ENCODE measurements around the gene SET. TPM values are rescaled to one million over a fixed set of nuclear protein-coding genes. Genes with fewer than 3 reads are reported as not detected.
A peak's percentile ranks its signal among the peaks of the same experiment; 100 is the strongest.

Gene SET
- total RNA-seq, 2 donors from 2014 or later, result 762 to 795 TPM

DNA sequence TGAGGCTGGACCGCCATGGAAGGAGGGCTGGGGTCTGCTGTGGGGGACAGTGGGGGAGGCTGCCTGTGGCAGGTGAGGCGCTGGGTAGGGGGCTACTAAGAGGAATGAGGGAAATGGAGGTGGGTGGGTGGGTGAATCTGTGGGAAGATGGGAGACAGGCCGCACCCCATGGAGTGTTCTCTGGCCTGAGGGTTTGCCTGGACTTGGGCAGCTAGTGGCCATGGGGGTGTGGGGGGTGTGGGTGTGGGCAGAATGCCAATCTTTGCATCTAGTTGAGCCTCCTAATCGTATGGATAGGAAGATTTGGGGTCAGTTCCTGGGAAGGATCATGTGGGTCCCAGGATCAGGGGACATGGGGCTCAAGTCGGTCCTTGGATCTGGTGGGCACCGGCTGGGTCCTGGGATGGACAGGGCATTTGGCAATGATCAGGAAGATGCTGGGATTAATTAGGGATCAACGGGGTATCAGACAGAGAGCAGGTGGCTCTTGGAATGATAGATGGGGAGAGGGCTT is 34.4 kb downstream of the SET start:
- H3K4me3 ChIP-seq (ENCODE audit: low read length), result peak overlapping the region; percentile 89
- Mint-ChIP-seq H3K4me3 (peak overlapping the region; percentile 87), H3K4me1 (peaks cover 10% of the 10 kb centered on the region), H3K27me3 (ENCODE audit: insufficient read depth) (no peaks in the 10 kb centered on the region), H3K36me3 (ENCODE audit: low read depth) (peaks cover 14% of the 10 kb centered on the region), H3K9me3 (no peaks in the 10 kb centered on the region), H3K27ac (peak overlapping the region; percentile 88)
- no peak overlapping the region for H3K27ac ChIP-seq (ENCODE audit: low read depth, low read length)
- H3K9ac ChIP-seq (ENCODE audit: extremely low read depth, low read length, poor library complexity, severe bottlenecking), result peak overlapping the region; percentile 34
- no peaks in the 10 kb centered on the region for H3K27me3 ChIP-seq (ENCODE audit: control insufficient read depth, insufficient read depth, low read length, poor library complexity, severe bottlenecking)
- H3K36me3 ChIP-seq (ENCODE audit: control insufficient read depth, insufficient read depth, low read length), result no peaks in the 10 kb centered on the region
- TF ChIP-seq, protein P1, sequence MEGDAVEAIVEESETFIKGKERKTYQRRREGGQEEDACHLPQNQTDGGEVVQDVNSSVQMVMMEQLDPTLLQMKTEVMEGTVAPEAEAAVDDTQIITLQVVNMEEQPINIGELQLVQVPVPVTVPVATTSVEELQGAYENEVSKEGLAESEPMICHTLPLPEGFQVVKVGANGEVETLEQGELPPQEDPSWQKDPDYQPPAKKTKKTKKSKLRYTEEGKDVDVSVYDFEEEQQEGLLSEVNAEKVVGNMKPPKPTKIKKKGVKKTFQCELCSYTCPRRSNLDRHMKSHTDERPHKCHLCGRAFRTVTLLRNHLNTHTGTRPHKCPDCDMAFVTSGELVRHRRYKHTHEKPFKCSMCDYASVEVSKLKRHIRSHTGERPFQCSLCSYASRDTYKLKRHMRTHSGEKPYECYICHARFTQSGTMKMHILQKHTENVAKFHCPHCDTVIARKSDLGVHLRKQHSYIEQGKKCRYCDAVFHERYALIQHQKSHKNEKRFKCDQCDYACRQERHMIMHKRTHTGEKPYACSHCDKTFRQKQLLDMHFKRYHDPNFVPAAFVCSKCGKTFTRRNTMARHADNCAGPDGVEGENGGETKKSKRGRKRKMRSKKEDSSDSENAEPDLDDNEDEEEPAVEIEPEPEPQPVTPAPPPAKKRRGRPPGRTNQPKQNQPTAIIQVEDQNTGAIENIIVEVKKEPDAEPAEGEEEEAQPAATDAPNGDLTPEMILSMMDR (conservative IDR thresholded peaks at IDR 0.05), result no peak
- H3K4me1 ChIP-seq (ENCODE audit: control insufficient read depth, insufficient read depth, low read length), result no peaks in the 10 kb centered on the region
- DNase-seq, result no peak
- 16 to 39% methylated on average over 3 to 7 of the region's 7 CpGs for WGBS, 2 experiments (ENCODE audit: insufficient coverage in 1 of 2, insufficient read length in 1 of 2)
- no peaks in the 10 kb centered on the region for H3K9me3 ChIP-seq (ENCODE audit: control insufficient read depth, low read length)

DNA sequence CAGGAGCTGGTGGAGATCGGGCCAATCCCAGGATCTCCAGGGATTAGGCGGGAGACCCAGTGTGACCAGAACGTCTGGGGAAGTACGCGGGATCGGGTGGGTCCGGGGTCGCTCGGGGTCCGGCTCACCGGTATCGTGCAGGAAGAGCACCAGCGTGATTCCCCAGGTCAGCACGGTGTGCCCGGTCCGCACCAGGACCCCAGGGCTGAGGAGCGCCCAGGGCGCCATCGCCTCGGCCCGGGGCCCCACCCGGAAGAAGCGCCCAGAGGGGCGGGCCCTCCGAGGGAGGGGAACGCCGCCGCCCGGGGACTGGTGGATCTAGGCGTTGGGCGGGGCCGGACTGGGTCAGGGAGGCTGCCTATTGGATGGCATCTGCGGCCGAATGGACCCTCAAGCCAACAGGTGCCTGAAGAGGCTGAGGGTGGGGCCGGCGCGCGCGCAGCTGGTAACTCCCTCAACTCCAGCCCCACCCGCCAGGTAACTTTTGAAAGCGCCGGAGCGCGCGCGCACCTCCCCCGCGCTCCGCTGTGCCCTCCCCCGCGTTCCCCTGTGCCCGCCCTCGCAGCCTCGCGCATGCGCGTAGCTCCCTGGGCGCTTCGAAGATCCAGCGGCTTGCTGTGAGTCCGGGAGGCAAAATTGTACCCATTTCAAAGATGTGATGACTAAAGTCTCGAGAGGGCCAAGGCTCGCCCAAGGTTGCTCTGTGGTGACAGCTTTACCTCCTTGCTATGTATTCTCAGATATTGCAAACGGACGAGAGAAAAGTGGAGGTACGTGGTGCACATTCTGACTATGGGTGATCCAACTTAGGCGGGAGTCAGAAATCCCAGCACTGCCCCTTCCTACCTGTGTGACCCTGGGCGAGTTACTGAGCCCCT is 35.1 kb downstream of the SET start, which contains the start of gene ZDHHC12:
TSS of gene ZDHHC12 (minus strand) at position 262 of the 878 bp plus-strand sequence. CDS start at position 228, 34 bp downstream.
- Histone ChIP-seq H3K4me3 (ENCODE audit: low read length) (peak within 1 kb of the TSS; percentile 89), H3K27me3 (ENCODE audit: control insufficient read depth, insufficient read depth, low read length, poor library complexity, severe bottlenecking) (no peaks in the 10 kb centered on the region), H3K9me3 (ENCODE audit: control insufficient read depth, low read length) (no peaks in the 10 kb centered on the region), H3K9ac (ENCODE audit: extremely low read depth, low read length, poor library complexity, severe bottlenecking) (peak within 1 kb of the TSS; percentile 34), H3K4me1 (ENCODE audit: control insufficient read depth, insufficient read depth, low read length) (no peaks in the 10 kb centered on the region), H3K27ac (ENCODE audit: low read depth, low read length) (no peak within 1 kb of the TSS), H3K36me3 (ENCODE audit: control insufficient read depth, insufficient read depth, low read length) (no peaks in the 10 kb centered on the region)
- H3K4me3 Mint-ChIP-seq, result peak within 1 kb of the TSS; percentile 87
- peaks cover 10% of the 10 kb centered on the region for H3K4me1 Mint-ChIP-seq
- H3K36me3 Mint-ChIP-seq (ENCODE audit: low read depth), result peaks cover 12% of the 10 kb centered on the region
- DNase-seq, result peak; percentile 99
- no peaks in the 10 kb centered on the region for H3K9me3 Mint-ChIP-seq
- WGBS, 2 experiments (ENCODE audit: insufficient coverage in 1 of 2, insufficient read length in 1 of 2), result 2 to 4% methylated on average over 30 to 68 of the region's 68 CpGs
- H3K27me3 Mint-ChIP-seq (ENCODE audit: insufficient read depth), result no peaks in the 10 kb centered on the region
- H3K27ac Mint-ChIP-seq, result peak within 1 kb of the TSS; percentile 92
- TF ChIP-seq, protein P1 (conservative IDR thresholded peaks at IDR 0.05), result no peak

DNA sequence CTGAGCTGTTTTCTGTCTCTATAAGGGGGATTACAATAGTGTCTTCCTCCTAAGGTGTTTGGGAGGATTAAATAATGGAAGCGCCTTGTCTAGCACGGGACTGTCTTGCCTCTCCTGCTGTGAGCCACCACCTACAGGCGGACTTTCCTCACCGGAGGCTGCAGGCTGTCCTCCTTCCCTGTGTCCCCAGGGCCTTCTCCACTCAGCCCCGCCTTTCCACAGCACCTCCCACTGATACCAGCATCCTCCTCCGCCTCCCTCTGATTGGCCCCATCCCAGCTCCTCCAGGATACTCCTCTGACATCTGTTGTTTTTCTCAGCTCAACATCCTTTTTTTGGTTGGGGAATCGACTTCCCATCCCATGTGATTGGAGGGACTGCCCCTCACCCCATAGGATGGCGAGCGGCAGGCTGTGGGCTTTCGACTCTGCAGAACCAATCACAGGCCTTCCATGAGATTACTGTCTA is 35.8 kb downstream of the SET start:
- H3K9ac ChIP-seq (ENCODE audit: extremely low read depth, low read length, poor library complexity, severe bottlenecking), result no peak overlapping the region
- H3K27me3 ChIP-seq (ENCODE audit: control insufficient read depth, insufficient read depth, low read length, poor library complexity, severe bottlenecking), result no peaks in the 10 kb centered on the region
- H3K4me1 ChIP-seq (ENCODE audit: control insufficient read depth, insufficient read depth, low read length), result no peaks in the 10 kb centered on the region
- no peaks in the 10 kb centered on the region for H3K9me3 ChIP-seq (ENCODE audit: control insufficient read depth, low read length)
- peak overlapping the region; percentile 83 for H3K4me3 ChIP-seq (ENCODE audit: low read length)
- 40 to 45% methylated on average over 7 to 10 of the region's 10 CpGs for WGBS, 2 experiments (ENCODE audit: insufficient coverage in 1 of 2, insufficient read length in 1 of 2)
- TF ChIP-seq, protein P1 (conservative IDR thresholded peaks at IDR 0.05), result no peak
- H3K27ac Mint-ChIP-seq, result peak overlapping the region; percentile 92
- no peaks in the 10 kb centered on the region for H3K36me3 ChIP-seq (ENCODE audit: control insufficient read depth, insufficient read depth, low read length)
- H3K27ac ChIP-seq (ENCODE audit: low read depth, low read length), result no peak overlapping the region
- peak; percentile 94 for DNase-seq
- H3K36me3 Mint-ChIP-seq (ENCODE audit: low read depth), result peaks cover 7% of the 10 kb centered on the region
- peak overlapping the region; percentile 87 for H3K4me3 Mint-ChIP-seq
- no peaks in the 10 kb centered on the region for H3K27me3 Mint-ChIP-seq (ENCODE audit: insufficient read depth)
- H3K9me3 Mint-ChIP-seq, result no peaks in the 10 kb centered on the region
- peaks cover 16% of the 10 kb centered on the region for H3K4me1 Mint-ChIP-seq
